ENCODE data around the gene MAN1C1.

MAN1C1 gene

GRCh38 chr1:25673962-25674806 is 57.6 kb downstream of the MAN1C1 start:
- H3K14ac ChIP-seq (ENCODE audit: low read length), result no peak overlapping the region
- H2AFZ ChIP-seq (ENCODE audit: low read length), result no peak overlapping the region
- no peaks in the 10 kb centered on the region for H3K36me3 ChIP-seq (replicated peaks in 1 of 2; ENCODE audit: control insufficient read depth in 2 of 2, insufficient read depth in 2 of 2, low read length in 2 of 2)
- no peak overlapping the region for H2BK12ac ChIP-seq (ENCODE audit: low read length)
- no peak overlapping the region for H3K27ac ChIP-seq (replicated peaks; ENCODE audit: low read length)
- no peak overlapping the region for H3K23ac ChIP-seq (ENCODE audit: low read depth, low read length, poor library complexity)
- H3K4me3 ChIP-seq (ENCODE audit: low read length in 2 of 2), result no peak overlapping the region
- H2BK5ac ChIP-seq (ENCODE audit: low read length), result no peak overlapping the region
- no peak for DNase-seq (ENCODE audit: low spot score)
- peaks cover 0 to 6% of the 10 kb centered on the region in 2 donors for H3K9me3 ChIP-seq (replicated peaks in 1 of 2; ENCODE audit: control insufficient read depth in 2 of 2, insufficient read depth in 1 of 2, low read depth in 1 of 2, low read length in 2 of 2)
- no peaks in the 10 kb centered on the region for H3K79me1 ChIP-seq (ENCODE audit: low read depth, low read length)
- no peak overlapping the region for H2BK120ac ChIP-seq (ENCODE audit: low read depth, low read length)
- H2BK15ac ChIP-seq (ENCODE audit: low read length), result no peak overlapping the region
- no peak overlapping the region for H3K9ac ChIP-seq (ENCODE audit: low read depth, low read length, poor library complexity)
- WGBS, 2 donors (ENCODE audit: extremely low coverage in 2 of 2, insufficient read length in 2 of 2, insufficient replicate concordance in 1 of 2), result no CpG with 5 or more reads among the region's 8 CpGs
- peaks cover 0 to 9% of the 10 kb centered on the region in 2 donors for H3K4me1 ChIP-seq (ENCODE audit: control insufficient read depth in 2 of 2, insufficient read depth in 1 of 2, low read depth in 1 of 2, low read length in 2 of 2)
- no peak overlapping the region for H4K8ac ChIP-seq (ENCODE audit: low read depth, low read length)
- no peak overlapping the region for H4K91ac ChIP-seq (ENCODE audit: low read depth, low read length, poor library complexity)
- no peak overlapping the region for H3K4me2 ChIP-seq (ENCODE audit: insufficient read depth, low read length, poor library complexity, severe bottlenecking)
- H2AK5ac ChIP-seq (ENCODE audit: low read depth, low read length), result no peak overlapping the region
- H3K4ac ChIP-seq (ENCODE audit: low read length), result no peak overlapping the region
- no peaks in the 10 kb centered on the region for H3K27me3 ChIP-seq (ENCODE audit: control insufficient read depth in 3 of 3, insufficient read depth in 3 of 3, low read depth in 1 of 3, low read length in 3 of 3)
- H3K18ac ChIP-seq (ENCODE audit: low read length), result no peak overlapping the region

GRCh38 chr1:25674807-25675084 is 58.2 kb downstream of the MAN1C1 start:
- Histone ChIP-seq H3K4me2 (ENCODE audit: insufficient read depth, low read length, poor library complexity, severe bottlenecking) (no peak overlapping the region), H2BK120ac (ENCODE audit: low read depth, low read length) (no peak overlapping the region), H3K27ac (replicated peaks; ENCODE audit: low read length) (no peak overlapping the region), H2BK12ac (ENCODE audit: low read length) (no peak overlapping the region), H2BK5ac (ENCODE audit: low read length) (no peak overlapping the region), H2BK15ac (ENCODE audit: low read length) (no peak overlapping the region), H2AK5ac (ENCODE audit: low read depth, low read length) (no peak overlapping the region), H3K23ac (ENCODE audit: low read depth, low read length, poor library complexity) (no peak overlapping the region), H3K4me1 (ENCODE audit: control insufficient read depth in 2 of 2, insufficient read depth in 1 of 2, low read depth in 1 of 2, low read length in 2 of 2) (peaks cover 0 to 9% of the 10 kb centered on the region in 2 donors), H3K36me3 (replicated peaks in 1 of 2; ENCODE audit: control insufficient read depth in 2 of 2, insufficient read depth in 2 of 2, low read length in 2 of 2) (no peaks in the 10 kb centered on the region), H2AFZ (ENCODE audit: low read length) (no peak overlapping the region), H3K79me1 (ENCODE audit: low read depth, low read length) (no peaks in the 10 kb centered on the region), H3K4me3 (ENCODE audit: low read length in 2 of 2) (no peak overlapping the region), H4K8ac (ENCODE audit: low read depth, low read length) (no peak overlapping the region), H3K4ac (ENCODE audit: low read length) (no peak overlapping the region), H4K91ac (ENCODE audit: low read depth, low read length, poor library complexity) (no peak overlapping the region), H3K14ac (ENCODE audit: low read length) (no peak overlapping the region), H3K9me3 (replicated peaks in 1 of 2; ENCODE audit: control insufficient read depth in 2 of 2, insufficient read depth in 1 of 2, low read depth in 1 of 2, low read length in 2 of 2) (peaks cover 0 to 6% of the 10 kb centered on the region in 2 donors), H3K18ac (ENCODE audit: low read length) (no peak overlapping the region), H3K27me3 (ENCODE audit: control insufficient read depth in 3 of 3, insufficient read depth in 3 of 3, low read depth in 1 of 3, low read length in 3 of 3) (no peaks in the 10 kb centered on the region), H3K9ac (ENCODE audit: low read depth, low read length, poor library complexity) (no peak overlapping the region)
- no peak for DNase-seq (ENCODE audit: low spot score)
- no CpG with 5 or more reads among the region's 3 CpGs for WGBS, 2 donors (ENCODE audit: extremely low coverage in 2 of 2, insufficient read length in 2 of 2, insufficient replicate concordance in 1 of 2)

GRCh38 chr1:25675729-25676476 is 59.3 kb downstream of the MAN1C1 start:
- no peak overlapping the region for H3K4me2 ChIP-seq (ENCODE audit: insufficient read depth, low read length, poor library complexity, severe bottlenecking)
- H3K4ac ChIP-seq (ENCODE audit: low read length), result no peak overlapping the region
- H3K23ac ChIP-seq (ENCODE audit: low read depth, low read length, poor library complexity), result no peak overlapping the region
- H4K91ac ChIP-seq (ENCODE audit: low read depth, low read length, poor library complexity), result no peak overlapping the region
- no peak overlapping the region for H2BK15ac ChIP-seq (ENCODE audit: low read length)
- peaks cover 0 to 6% of the 10 kb centered on the region in 2 donors for H3K9me3 ChIP-seq (replicated peaks in 1 of 2; ENCODE audit: control insufficient read depth in 2 of 2, insufficient read depth in 1 of 2, low read depth in 1 of 2, low read length in 2 of 2)
- no peaks in the 10 kb centered on the region for H3K36me3 ChIP-seq (replicated peaks in 1 of 2; ENCODE audit: control insufficient read depth in 2 of 2, insufficient read depth in 2 of 2, low read length in 2 of 2)
- H2BK120ac ChIP-seq (ENCODE audit: low read depth, low read length), result no peak overlapping the region
- DNase-seq (ENCODE audit: low spot score), result no peak
- H2BK5ac ChIP-seq (ENCODE audit: low read length), result no peak overlapping the region
- H3K18ac ChIP-seq (ENCODE audit: low read length), result no peak overlapping the region
- H3K27ac ChIP-seq (replicated peaks; ENCODE audit: low read length), result no peak overlapping the region
- no CpG with 5 or more reads among the region's 11 CpGs for WGBS, 2 donors (ENCODE audit: extremely low coverage in 2 of 2, insufficient read length in 2 of 2, insufficient replicate concordance in 1 of 2)
- no peak overlapping the region for H2BK12ac ChIP-seq (ENCODE audit: low read length)
- H2AK5ac ChIP-seq (ENCODE audit: low read depth, low read length), result no peak overlapping the region
- H3K14ac ChIP-seq (ENCODE audit: low read length), result no peak overlapping the region
- H3K9ac ChIP-seq (ENCODE audit: low read depth, low read length, poor library complexity), result no peak overlapping the region
- no peaks in the 10 kb centered on the region for H3K27me3 ChIP-seq (ENCODE audit: control insufficient read depth in 3 of 3, insufficient read depth in 3 of 3, low read depth in 1 of 3, low read length in 3 of 3)
- no peak overlapping the region for H3K4me3 ChIP-seq (ENCODE audit: low read length in 2 of 2)
- no peak overlapping the region for H4K8ac ChIP-seq (ENCODE audit: low read depth, low read length)
- H3K4me1 ChIP-seq (ENCODE audit: control insufficient read depth in 2 of 2, insufficient read depth in 1 of 2, low read depth in 1 of 2, low read length in 2 of 2), result peaks cover 0 to 9% of the 10 kb centered on the region in 2 donors
- no peak overlapping the region for H2AFZ ChIP-seq (ENCODE audit: low read length)
- H3K79me1 ChIP-seq (ENCODE audit: low read depth, low read length), result no peaks in the 10 kb centered on the region

- H3K4ac ChIP-seq (ENCODE audit: low read length), result no peak overlapping the region
- H3K79me1 ChIP-seq (ENCODE audit: low read depth, low read length), result no peaks in the 10 kb centered on the region
- no peak overlapping the region for H2BK12ac ChIP-seq (ENCODE audit: low read length)
- no peak overlapping the region for H3K4me2 ChIP-seq (ENCODE audit: insufficient read depth, low read length, poor library complexity, severe bottlenecking)
- H4K8ac ChIP-seq (ENCODE audit: low read depth, low read length), result no peak overlapping the region
- H3K23ac ChIP-seq (ENCODE audit: low read depth, low read length, poor library complexity), result no peak overlapping the region
- H3K36me3 ChIP-seq (replicated peaks in 1 of 2; ENCODE audit: control insufficient read depth in 2 of 2, insufficient read depth in 2 of 2, low read length in 2 of 2), result no peaks in the 10 kb centered on the region
- peaks cover 0 to 9% of the 10 kb centered on the region in 2 donors for H3K4me1 ChIP-seq (ENCODE audit: control insufficient read depth in 2 of 2, insufficient read depth in 1 of 2, low read depth in 1 of 2, low read length in 2 of 2)
- H2BK15ac ChIP-seq (ENCODE audit: low read length), result no peak overlapping the region
- no peak overlapping the region for H3K4me3 ChIP-seq (ENCODE audit: low read length in 2 of 2)
- H2AK5ac ChIP-seq (ENCODE audit: low read depth, low read length), result no peak overlapping the region
- no peaks in the 10 kb centered on the region for H3K27me3 ChIP-seq (ENCODE audit: control insufficient read depth in 3 of 3, insufficient read depth in 3 of 3, low read depth in 1 of 3, low read length in 3 of 3)
- H3K9ac ChIP-seq (ENCODE audit: low read depth, low read length, poor library complexity), result no peak overlapping the region
- no peak overlapping the region for H3K14ac ChIP-seq (ENCODE audit: low read length)
- no peak overlapping the region for H2BK5ac ChIP-seq (ENCODE audit: low read length)
- no peak overlapping the region for H4K91ac ChIP-seq (ENCODE audit: low read depth, low read length, poor library complexity)
- H3K9me3 ChIP-seq (replicated peaks in 1 of 2; ENCODE audit: control insufficient read depth in 2 of 2, insufficient read depth in 1 of 2, low read depth in 1 of 2, low read length in 2 of 2), result peaks cover 0 to 6% of the 10 kb centered on the region in 2 donors
- H3K18ac ChIP-seq (ENCODE audit: low read length), result no peak overlapping the region
- DNase-seq (ENCODE audit: low spot score), result no peak
- no CpG with 5 or more reads among the region's 3 CpGs for WGBS, 2 donors (ENCODE audit: extremely low coverage in 2 of 2, insufficient read length in 2 of 2, insufficient replicate concordance in 1 of 2)
- no peak overlapping the region for H2BK120ac ChIP-seq (ENCODE audit: low read depth, low read length)
- H2AFZ ChIP-seq (ENCODE audit: low read length), result no peak overlapping the region
- no peak overlapping the region for H3K27ac ChIP-seq (replicated peaks; ENCODE audit: low read length)
Observed at GRCh38 chr1:25676488-25676887, 59.9 kb downstream of the MAN1C1 start.
